ENCODE measurements around the gene POMGNT2.

POMGNT2 gene

DNA sequence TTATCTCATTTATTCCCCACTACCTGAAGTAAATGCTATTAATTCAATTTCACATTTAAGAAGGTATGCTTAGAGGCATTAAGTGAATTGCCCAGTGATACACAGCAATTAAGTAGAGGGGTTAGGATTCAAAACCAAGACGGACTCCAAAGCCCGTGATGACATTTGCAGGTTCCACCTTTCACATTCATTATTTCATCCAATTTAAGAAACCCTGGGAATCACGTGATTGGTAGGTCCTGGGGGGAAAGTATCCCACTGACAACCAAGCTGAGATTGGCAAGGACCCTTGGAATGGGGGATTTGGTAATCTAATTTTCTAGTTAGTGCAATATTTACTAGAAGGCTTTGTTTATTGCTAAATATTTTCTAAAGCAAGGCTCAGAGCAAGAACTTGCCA lies 1.8 kb downstream of the POMGNT2 start:
- TF ChIP-seq CTBP1 (IDR thresholded peaks at IDR 0.05; ENCODE audit: borderline replicate concordance) (no peak), ARNT (IDR thresholded peaks at IDR 0.05) (no peak), SP1 (IDR thresholded peaks at IDR 0.05) (no peak), ELF4 (IDR thresholded peaks at IDR 0.05) (no peak), BHLHE40 (IDR thresholded peaks at IDR 0.05; ENCODE audit: borderline replicate concordance) (no peak), NFRKB (IDR thresholded peaks at IDR 0.05) (no peak), TARDBP (IDR thresholded peaks at IDR 0.05) (no peak), ZNF384 (IDR thresholded peaks at IDR 0.05) (no peak), L3MBTL2 (conservative IDR thresholded peaks at IDR 0.05) (no peak)
- TF ChIP-seq, protein P1, sequence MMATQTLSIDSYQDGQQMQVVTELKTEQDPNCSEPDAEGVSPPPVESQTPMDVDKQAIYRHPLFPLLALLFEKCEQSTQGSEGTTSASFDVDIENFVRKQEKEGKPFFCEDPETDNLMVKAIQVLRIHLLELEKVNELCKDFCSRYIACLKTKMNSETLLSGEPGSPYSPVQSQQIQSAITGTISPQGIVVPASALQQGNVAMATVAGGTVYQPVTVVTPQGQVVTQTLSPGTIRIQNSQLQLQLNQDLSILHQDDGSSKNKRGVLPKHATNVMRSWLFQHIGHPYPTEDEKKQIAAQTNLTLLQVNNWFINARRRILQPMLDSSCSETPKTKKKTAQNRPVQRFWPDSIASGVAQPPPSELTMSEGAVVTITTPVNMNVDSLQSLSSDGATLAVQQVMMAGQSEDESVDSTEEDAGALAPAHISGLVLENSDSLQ (IDR thresholded peaks at IDR 0.05): no peak
- ChIA-PET POLR2A (no interaction called here), CTCF (no interaction called here)
- DNase-seq (ENCODE audit: extremely low spot score): no peak

DNA sequence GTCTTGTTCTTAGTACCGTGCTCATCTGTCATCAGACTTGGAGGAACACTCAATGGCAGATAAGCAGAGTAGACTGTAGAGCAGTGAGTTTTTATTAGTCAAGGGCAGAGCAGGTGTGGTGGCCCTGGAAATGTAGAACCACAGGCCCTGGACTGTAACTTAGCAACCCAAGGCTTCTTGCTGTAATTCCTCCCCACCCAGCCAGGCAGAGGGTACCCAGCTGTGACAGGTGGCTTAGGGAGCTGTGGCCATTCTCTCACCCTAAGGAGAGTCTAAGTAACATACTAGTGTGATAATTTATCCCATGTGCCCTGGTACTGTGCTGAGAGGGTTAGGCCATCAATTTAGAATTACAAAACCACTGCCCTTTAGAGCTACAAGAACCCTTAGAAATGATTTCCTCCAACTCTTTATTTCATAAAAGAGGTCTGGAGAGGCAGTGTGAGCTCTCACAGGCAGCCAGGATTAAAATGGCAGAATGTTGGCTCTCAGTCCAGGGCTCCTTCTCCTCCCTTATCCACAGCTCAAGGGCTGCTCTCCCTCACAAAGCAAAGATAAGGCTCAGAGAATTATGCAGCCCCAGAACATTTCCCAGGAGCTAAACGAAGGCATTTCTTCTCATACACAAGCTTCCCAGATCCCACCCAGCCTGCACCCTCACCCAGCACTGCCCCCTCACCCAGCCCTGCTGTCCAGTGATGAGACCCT lies 3.0 kb downstream of the POMGNT2 start:
- POLR2A ChIA-PET: no interaction called here

DNA sequence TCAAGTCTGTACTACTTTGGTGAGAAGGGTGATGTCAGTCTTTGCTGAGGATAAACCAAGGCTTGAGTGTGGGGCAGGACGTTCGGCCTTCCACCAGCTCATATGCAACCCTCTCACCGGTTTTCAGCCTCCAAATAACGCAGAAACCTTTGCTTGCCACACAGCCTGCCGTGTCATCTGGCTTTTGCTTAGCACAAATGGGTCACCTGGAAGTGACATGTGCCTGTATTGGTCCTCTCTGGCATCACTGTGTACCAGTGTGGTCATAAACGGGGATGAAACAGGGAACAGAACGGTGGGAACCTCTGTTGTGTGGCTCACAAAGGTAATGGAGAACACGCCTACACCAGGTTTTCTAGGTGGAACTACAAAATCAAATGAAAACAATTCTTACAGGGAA lies 7.1 kb downstream of the POMGNT2 start:
- DNase-seq (ENCODE audit: extremely low spot score): no peak
- TF ChIP-seq, protein P1 (IDR thresholded peaks at IDR 0.05): no peak
- TF ChIP-seq TARDBP (IDR thresholded peaks at IDR 0.05): no peak
- no peak for TF ChIP-seq NFRKB (IDR thresholded peaks at IDR 0.05)

More for the DNA sequence above, 3.0 kb downstream of the POMGNT2 start:
- CTCF ChIA-PET: no interaction called here
- DNase-seq (ENCODE audit: extremely low spot score): no peak
- TF ChIP-seq, protein P1 (IDR thresholded peaks at IDR 0.05): no peak
- TF ChIP-seq L3MBTL2 (conservative IDR thresholded peaks at IDR 0.05): no peak
- no peak for TF ChIP-seq ZNF384 (IDR thresholded peaks at IDR 0.05)
- no peak for TF ChIP-seq HDGF (IDR thresholded peaks at IDR 0.05; ENCODE audit: borderline replicate concordance)
- no peak for TF ChIP-seq TARDBP (IDR thresholded peaks at IDR 0.05)
- no peak for TF ChIP-seq SUZ12 (IDR thresholded peaks at IDR 0.05)
- TF ChIP-seq FOXK2 (IDR thresholded peaks at IDR 0.05): no peak
- no peak for TF ChIP-seq LEF1 (IDR thresholded peaks at IDR 0.05; ENCODE audit: borderline replicate concordance)
- TF ChIP-seq FOXM1 (IDR thresholded peaks at IDR 0.05; ENCODE audit: borderline replicate concordance): no peak
- TF ChIP-seq CTBP1 (IDR thresholded peaks at IDR 0.05; ENCODE audit: borderline replicate concordance): no peak
- no peak for TF ChIP-seq ARNT (IDR thresholded peaks at IDR 0.05)
- TF ChIP-seq SP1 (IDR thresholded peaks at IDR 0.05): no peak
- TF ChIP-seq BHLHE40 (IDR thresholded peaks at IDR 0.05; ENCODE audit: borderline replicate concordance): no peak
- TF ChIP-seq FOXA1 (IDR thresholded peaks at IDR 0.05): no peak
- no peak for TF ChIP-seq ELF4 (IDR thresholded peaks at IDR 0.05)
- no peak for TF ChIP-seq NFRKB (IDR thresholded peaks at IDR 0.05)

DNA sequence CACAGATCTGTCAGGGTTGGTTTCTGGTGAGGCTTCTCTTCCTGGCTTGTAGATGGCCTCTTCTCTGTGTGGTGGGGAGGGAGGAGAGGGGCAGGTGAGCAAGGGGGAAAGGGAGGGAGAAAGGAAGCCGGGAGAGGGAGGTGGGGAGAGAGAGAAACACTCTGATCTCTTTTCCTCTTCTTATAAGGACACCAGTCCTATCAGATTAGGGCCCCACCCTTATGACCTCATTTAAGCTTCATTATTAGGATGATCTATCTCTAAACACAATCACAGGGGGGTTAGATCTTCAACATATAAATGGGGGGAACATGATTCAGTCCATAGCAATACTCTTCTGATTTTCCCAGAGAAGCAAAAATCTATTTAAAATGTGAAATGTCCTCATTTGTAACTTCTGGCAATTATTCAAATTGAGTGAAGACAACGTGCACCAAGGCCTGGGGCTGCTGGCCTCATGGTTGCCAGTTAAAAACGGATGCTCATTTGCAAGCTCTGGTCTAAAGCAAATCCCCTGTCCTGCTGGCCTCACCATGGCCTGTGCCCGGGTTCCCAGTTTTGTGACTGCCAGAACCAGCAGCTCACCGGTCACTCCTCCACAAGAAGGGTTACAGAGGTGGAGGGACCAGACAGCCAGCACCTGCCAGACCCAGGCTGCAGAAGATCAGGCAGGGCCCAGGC lies 8.3 kb downstream of the POMGNT2 start:
- ChIA-PET POLR2A (interaction anchor here (1.2 kb wide), 1 partner anchor 8 kb away, joined by 3 read pairs; the partner anchor contains the start of gene POMGNT2), CTCF (no interaction called here)
- no peak for TF ChIP-seq SUZ12 (IDR thresholded peaks at IDR 0.05)
- DNase-seq (ENCODE audit: extremely low spot score): no peak

More for the DNA sequence above, 7.1 kb downstream of the POMGNT2 start:
- ChIA-PET CTCF (no interaction called here), POLR2A (no interaction called here)

DNA sequence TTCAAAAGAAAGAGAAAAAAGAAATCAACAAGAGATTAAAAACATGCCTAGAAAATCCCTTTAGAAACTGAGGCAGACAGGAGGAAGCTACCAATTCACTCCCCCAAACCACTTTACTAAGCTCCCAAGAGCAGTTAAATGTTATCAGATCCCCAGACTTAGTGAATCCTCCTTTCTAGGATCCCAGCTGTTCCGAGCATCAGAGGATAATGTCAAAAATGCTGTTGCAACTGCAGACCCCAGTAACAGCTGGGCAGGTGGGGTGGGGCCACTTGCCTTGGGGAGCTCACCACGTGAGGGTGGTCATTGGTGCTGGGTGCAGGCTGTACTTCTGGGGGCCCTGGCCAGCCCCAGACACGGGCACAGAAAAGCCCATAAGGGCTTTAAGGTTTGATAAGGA lies 9.1 kb downstream of the POMGNT2 start:
- POLR2A ChIA-PET: interaction anchor here (1.2 kb wide), 1 partner anchor 9 kb away, joined by 3 read pairs; the partner anchor contains the start of gene POMGNT2
- TF ChIP-seq ELF4 (IDR thresholded peaks at IDR 0.05) (no peak), FOXM1 (IDR thresholded peaks at IDR 0.05; ENCODE audit: borderline replicate concordance) (no peak), FOXA1 (IDR thresholded peaks at IDR 0.05) (no peak), ARNT (IDR thresholded peaks at IDR 0.05) (no peak), SP1 (IDR thresholded peaks at IDR 0.05) (no peak), SUZ12 (IDR thresholded peaks at IDR 0.05) (no peak), LEF1 (IDR thresholded peaks at IDR 0.05; ENCODE audit: borderline replicate concordance) (no peak), NFRKB (IDR thresholded peaks at IDR 0.05) (no peak), TARDBP (IDR thresholded peaks at IDR 0.05) (no peak), FOXK2 (IDR thresholded peaks at IDR 0.05) (no peak), L3MBTL2 (conservative IDR thresholded peaks at IDR 0.05) (no peak), CTBP1 (IDR thresholded peaks at IDR 0.05; ENCODE audit: borderline replicate concordance) (no peak), ZNF384 (IDR thresholded peaks at IDR 0.05) (no peak), HDGF (IDR thresholded peaks at IDR 0.05; ENCODE audit: borderline replicate concordance) (no peak), BHLHE40 (IDR thresholded peaks at IDR 0.05; ENCODE audit: borderline replicate concordance) (no peak)
- TF ChIP-seq, protein P1 (IDR thresholded peaks at IDR 0.05): no peak
- no peak for DNase-seq (ENCODE audit: extremely low spot score)
- CTCF ChIA-PET: no interaction called here

DNA sequence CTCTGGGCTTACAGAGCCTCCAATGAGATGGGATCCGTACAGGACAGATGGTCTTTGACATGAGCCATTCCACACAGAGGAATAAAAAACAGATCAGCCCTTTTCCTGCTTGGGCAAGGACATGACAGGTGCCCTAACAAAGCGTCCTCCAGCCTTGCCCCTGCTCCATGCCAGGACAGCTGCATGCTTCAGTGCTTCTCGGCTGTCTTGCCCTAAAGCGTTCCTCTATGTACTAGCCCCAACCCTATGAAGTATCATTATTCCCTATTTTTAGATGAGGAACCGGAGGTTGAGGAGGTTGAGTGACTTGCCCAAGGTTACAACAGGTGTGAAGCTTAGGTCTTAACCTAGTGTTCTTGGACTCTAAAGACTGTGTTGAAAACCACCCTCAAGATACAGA lies 10.5 kb downstream of the POMGNT2 start:
- CTCF ChIA-PET: no interaction called here
- POLR2A ChIA-PET: no interaction called here

More for the DNA sequence above, 10.5 kb downstream of the POMGNT2 start:
- TF ChIP-seq, protein P1 (IDR thresholded peaks at IDR 0.05): no peak
- no peak for TF ChIP-seq FOXM1 (IDR thresholded peaks at IDR 0.05; ENCODE audit: borderline replicate concordance)
- DNase-seq (ENCODE audit: extremely low spot score): no peak

All from HEK293T (cell line).